K562 (cell line): ENCODE data around the gene ERVK3-1. TPM values are rescaled to one million over a fixed set of nuclear protein-coding genes. Genes with fewer than 3 reads are reported as not detected.

Experiments
- AFF1 ChIP-seq, 2 experiments: fragments of 450-650 bp; IDR thresholded peaks; 2 replicates each; pipeline ENCODE4 v1.6.1; 2018; ENCODE audit warnings: mild to moderate bottlenecking in 2 of 2, low read depth in 1 of 2; ENCODE audit not compliant: partially characterized antibody in 2 of 2
- BRF1 ChIP-seq: IDR thresholded peaks from 3 replicates; pipeline ENCODE4 v1.6.1; 2011; ENCODE audit warnings: borderline replicate concordance, mild to moderate bottlenecking; ENCODE audit not compliant: insufficient read length; ENCODE audit errors: extremely low read depth
- DACH1 ChIP-seq: fragments of 450-650 bp; IDR thresholded peaks from 2 replicates; pipeline ENCODE4 v1.6.1; 2018; ENCODE audit not compliant: partially characterized antibody
- EWSR1 ChIP-seq: fragments of 450-650 bp; IDR thresholded peaks from 2 replicates; pipeline ENCODE4 v1.6.1; 2018; ENCODE audit warnings: borderline replicate concordance, mild to moderate bottlenecking, low read depth, moderate library complexity; ENCODE audit not compliant: partially characterized antibody
- FOXM1 ChIP-seq, 2 experiments: fragments of 450-650 bp in 1 of 2; sonication (generic) in 1 of 2; formaldehyde crosslinking in 1 of 2; IDR thresholded peaks; 2 replicates each; pipeline versions ENCODE4 v1.6.1 to v1.9.0; 2017 to 2022; ENCODE audit warnings: low read depth in 2 of 2, mild to moderate bottlenecking in 2 of 2, missing genetic modification reagents in 1 of 2, moderate library complexity in 1 of 2
- KDM5B ChIP-seq: fragments of 200-600 bp; sonication (generic); IDR thresholded peaks from 2 replicates; pipeline ENCODE4 v1.6.1; 2012; ENCODE audit warnings: low read depth, mild to moderate bottlenecking, moderate library complexity, low read length, control low read depth, inconsistent platforms; ENCODE audit not compliant: insufficient replicate concordance
- KLF10 ChIP-seq: fragments of 250-450 bp; sonication (Bioruptor Pico); IDR thresholded peaks from 2 replicates; pipeline ENCODE4 v1.6.1; 2021; ENCODE audit warnings: matching md5 sums
- SETDB1 ChIP-seq: IDR thresholded peaks from one replicate; pipeline ENCODE4 v1.6.1; 2012; ENCODE audit warnings: low read length, control low read depth, inconsistent platforms
- SREBF1 ChIP-seq: fragments of 150-350 bp; IDR thresholded peaks from 2 replicates; pipeline ENCODE4 v1.6.1; 2014; ENCODE audit warnings: antibody characterized with exemption, low read depth, low read length, borderline replicate concordance
- STAG1 ChIP-seq: sonication (generic); formaldehyde crosslinking; IDR thresholded peaks from 2 replicates; pipeline ENCODE4 v1.5.0; 2020; ENCODE audit warnings: missing genetic modification reagents, borderline replicate concordance
- TBL1XR1 ChIP-seq, 2 experiments: IDR thresholded peaks; 2 replicates each; pipeline ENCODE4 v1.6.1; 2012; ENCODE audit warnings: improper control_type of control experiment in 2 of 2, low read length in 2 of 2, mild to moderate bottlenecking in 1 of 2
- XRCC4 ChIP-seq: IDR thresholded peaks from one replicate; pipeline ENCODE4 v1.6.1; 2011; ENCODE audit not compliant: insufficient read depth, insufficient read length; ENCODE audit errors: extremely low read depth
- ZBTB8A ChIP-seq: fragments of 450-650 bp; IDR thresholded peaks from 2 replicates; pipeline ENCODE4 v1.6.1; 2018; ENCODE audit warnings: mild to moderate bottlenecking, moderate library complexity; ENCODE audit not compliant: partially characterized antibody
- ZNF146 ChIP-seq: IDR thresholded peaks from one replicate; pipeline ENCODE4 v1.6.1; 2018; ENCODE audit warnings: missing compliant biosample characterization; ENCODE audit not compliant: unreplicated experiment
- ZNF280A ChIP-seq: fragments of 450-650 bp; IDR thresholded peaks from 2 replicates; pipeline ENCODE4 v1.6.1; 2018; ENCODE audit warnings: mild to moderate bottlenecking, low read depth; ENCODE audit not compliant: partially characterized antibody
- polyA plus RNA-seq, 8 experiments: library from polyadenylated mRNA; depleted of rRNA in 4 of 8; stranded (reverse) in 5 of 8; unstranded in 3 of 8; fragments of >200 nt; fragmentation: Nextera tagmentation in 2 of 8; fragmentation: Illumina TruSeq in 1 of 8; extraction: Ambion mirVana in 2 of 8; extraction: Trizol in 1 of 8; gene quantifications; 2 replicates each; pipeline versions ENCODE4 v1.2.1 to v1.2.3, GENCODE V29; 2011 to 2014; ENCODE audit warnings: inconsistent platforms in 1 of 8, missing spikeins in 1 of 8
- total RNA-seq, 7 experiments: library from RNA; depleted of rRNA in 6 of 7; stranded (reverse); fragments of >200 nt in 6 of 7; fragmentation: Illumina TruSeq in 2 of 7; extraction: Trizol in 2 of 7; gene quantifications; 2 replicates each; pipeline versions ENCODE4 v1.2.1 to v1.2.3, GENCODE V29; 2011 to 2021; ENCODE audit warnings: low replicate concordance in 1 of 7
- TF ChIP-seq, protein P1 (sequence below), 3 experiments: IDR thresholded peaks in 2 of 3; conservative IDR thresholded peaks in 1 of 3; 2 replicates each; pipeline ENCODE4 v1.5.1; 2011 to 2012; ENCODE audit warnings: low read length in 3 of 3, mild to moderate bottlenecking in 3 of 3, control low read depth in 2 of 3, improper control_type of control experiment in 1 of 3, inconsistent platforms in 1 of 3, low read depth in 1 of 3, mixed read lengths in 1 of 3, moderate library complexity in 1 of 3; ENCODE audit not compliant: insufficient read depth in 2 of 3
- TF ChIP-seq, protein P2 (sequence below): fragments of 450-650 bp; IDR thresholded peaks from 2 replicates; pipeline ENCODE4 v1.6.1; 2017; ENCODE audit warnings: mild to moderate bottlenecking, moderate library complexity

Gene ERVK3-1
- total and polyA plus RNA-seq, 9 of the 15 experiments (the other 6 are each of a cell fraction or from before 2014, with no cell fraction given), result 87.6 to 299 (median 119) TPM

- TF ChIP-seq BRF1, result no peak
- no peak for TF ChIP-seq EWSR1
- peak; percentile 76 to 98 for TF ChIP-seq AFF1 (IDR thresholded peaks at IDR 0.05; ENCODE audit: low read depth in 1 of 2, partially characterized antibody in 2 of 2)
- TF ChIP-seq, protein P1, sequence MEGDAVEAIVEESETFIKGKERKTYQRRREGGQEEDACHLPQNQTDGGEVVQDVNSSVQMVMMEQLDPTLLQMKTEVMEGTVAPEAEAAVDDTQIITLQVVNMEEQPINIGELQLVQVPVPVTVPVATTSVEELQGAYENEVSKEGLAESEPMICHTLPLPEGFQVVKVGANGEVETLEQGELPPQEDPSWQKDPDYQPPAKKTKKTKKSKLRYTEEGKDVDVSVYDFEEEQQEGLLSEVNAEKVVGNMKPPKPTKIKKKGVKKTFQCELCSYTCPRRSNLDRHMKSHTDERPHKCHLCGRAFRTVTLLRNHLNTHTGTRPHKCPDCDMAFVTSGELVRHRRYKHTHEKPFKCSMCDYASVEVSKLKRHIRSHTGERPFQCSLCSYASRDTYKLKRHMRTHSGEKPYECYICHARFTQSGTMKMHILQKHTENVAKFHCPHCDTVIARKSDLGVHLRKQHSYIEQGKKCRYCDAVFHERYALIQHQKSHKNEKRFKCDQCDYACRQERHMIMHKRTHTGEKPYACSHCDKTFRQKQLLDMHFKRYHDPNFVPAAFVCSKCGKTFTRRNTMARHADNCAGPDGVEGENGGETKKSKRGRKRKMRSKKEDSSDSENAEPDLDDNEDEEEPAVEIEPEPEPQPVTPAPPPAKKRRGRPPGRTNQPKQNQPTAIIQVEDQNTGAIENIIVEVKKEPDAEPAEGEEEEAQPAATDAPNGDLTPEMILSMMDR (IDR thresholded peaks at IDR 0.05 in 2 of 3, conservative IDR thresholded peaks at IDR 0.05 in 1 of 3; ENCODE audit: insufficient read depth in 2 of 3, low read depth in 1 of 3, low read length in 3 of 3), result no peak
- no peak for TF ChIP-seq XRCC4
- peak; percentile 56; the same call in 1 of the 2 replicates for TF ChIP-seq SREBF1
- TF ChIP-seq, protein P2, sequence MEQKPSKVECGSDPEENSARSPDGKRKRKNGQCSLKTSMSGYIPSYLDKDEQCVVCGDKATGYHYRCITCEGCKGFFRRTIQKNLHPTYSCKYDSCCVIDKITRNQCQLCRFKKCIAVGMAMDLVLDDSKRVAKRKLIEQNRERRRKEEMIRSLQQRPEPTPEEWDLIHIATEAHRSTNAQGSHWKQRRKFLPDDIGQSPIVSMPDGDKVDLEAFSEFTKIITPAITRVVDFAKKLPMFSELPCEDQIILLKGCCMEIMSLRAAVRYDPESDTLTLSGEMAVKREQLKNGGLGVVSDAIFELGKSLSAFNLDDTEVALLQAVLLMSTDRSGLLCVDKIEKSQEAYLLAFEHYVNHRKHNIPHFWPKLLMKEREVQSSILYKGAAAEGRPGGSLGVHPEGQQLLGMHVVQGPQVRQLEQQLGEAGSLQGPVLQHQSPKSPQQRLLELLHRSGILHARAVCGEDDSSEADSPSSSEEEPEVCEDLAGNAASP, result no peak
- TF ChIP-seq ZNF280A, result no peak
- peak; percentile 72 for TF ChIP-seq KDM5B
- no peak for TF ChIP-seq TBL1XR1 (IDR thresholded peaks at IDR 0.05; ENCODE audit: low read length in 2 of 2)
- TF ChIP-seq STAG1, result no peak
- TF ChIP-seq FOXM1 (IDR thresholded peaks at IDR 0.05; ENCODE audit: low read depth), result 0 out of 2 replicates have a peak, but pooled peaks have one; percentile 1
- TF ChIP-seq FOXM1 (CRISPR knock-in tag; IDR thresholded peaks at IDR 0.05; ENCODE audit: low read depth), result 0 out of 2 replicates have a peak, but pooled peaks have one; percentile 68
- no peak for TF ChIP-seq SETDB1
- TF ChIP-seq ZNF146 (CRISPR knock-in tag), result no peak
- TF ChIP-seq DACH1, result no peak
- no peak for TF ChIP-seq KLF10
- peak; percentile 74 for TF ChIP-seq ZBTB8A
Observed at GRCh38 chr19:58326914-58327726, 21.9 kb downstream of the ERVK3-1 start, which contains the start of gene ZSCAN22 (continued).
